Measurements from ENCODE around the gene SRPRB.

The SRPRB gene

GRCh38 chr3:133827684-133828083, 22.1 kb downstream of the SRPRB start:
- no peak for DNase-seq
- TF ChIP-seq POLR2A (IDR thresholded peaks at IDR 0.05; ENCODE audit: low read length), result no peak
- no peak for TF ChIP-seq GATA1 (IDR thresholded peaks at IDR 0.05; ENCODE audit: low read depth, low read length)

DNA sequence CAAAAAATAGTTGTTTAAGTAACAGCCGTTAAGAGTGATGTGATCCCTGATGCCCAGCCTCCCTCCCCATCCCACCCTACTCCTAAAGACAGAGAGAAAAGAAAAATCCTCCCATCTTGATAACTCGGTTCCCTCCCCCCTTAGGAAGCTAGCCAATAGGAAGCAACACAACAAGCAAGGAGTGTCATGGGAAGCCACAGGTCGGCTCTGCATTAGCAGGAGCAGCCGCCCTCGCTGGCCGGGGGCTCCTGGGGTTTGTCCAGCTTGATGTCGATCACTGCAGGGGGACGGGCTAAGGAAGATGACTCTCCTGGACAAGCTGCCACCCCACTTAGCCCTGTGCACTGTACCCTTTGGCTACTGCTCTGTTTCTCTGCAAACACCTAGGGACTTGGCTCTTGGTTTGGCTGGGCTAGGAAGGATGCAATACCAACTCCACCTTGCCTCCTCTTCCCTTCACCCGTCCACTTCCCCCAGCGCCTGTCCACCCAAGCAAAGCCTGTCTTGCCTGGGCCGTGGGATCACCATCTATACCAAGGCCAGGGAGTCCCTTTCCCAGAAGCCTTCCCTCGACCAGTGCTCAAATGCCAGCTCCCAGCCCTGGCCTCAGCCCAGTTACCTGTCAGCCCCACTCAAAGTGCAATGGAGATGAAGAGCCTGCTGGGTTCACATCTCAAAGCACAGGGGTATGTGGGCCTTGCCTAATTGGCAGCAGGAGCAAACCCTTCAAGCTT, 23.1 kb downstream of the SRPRB start:
- no peak for DNase-seq
- TF ChIP-seq GATA1 (IDR thresholded peaks at IDR 0.05; ENCODE audit: low read depth, low read length) (no peak), POLR2A (IDR thresholded peaks at IDR 0.05; ENCODE audit: low read length) (no peak)

DNA sequence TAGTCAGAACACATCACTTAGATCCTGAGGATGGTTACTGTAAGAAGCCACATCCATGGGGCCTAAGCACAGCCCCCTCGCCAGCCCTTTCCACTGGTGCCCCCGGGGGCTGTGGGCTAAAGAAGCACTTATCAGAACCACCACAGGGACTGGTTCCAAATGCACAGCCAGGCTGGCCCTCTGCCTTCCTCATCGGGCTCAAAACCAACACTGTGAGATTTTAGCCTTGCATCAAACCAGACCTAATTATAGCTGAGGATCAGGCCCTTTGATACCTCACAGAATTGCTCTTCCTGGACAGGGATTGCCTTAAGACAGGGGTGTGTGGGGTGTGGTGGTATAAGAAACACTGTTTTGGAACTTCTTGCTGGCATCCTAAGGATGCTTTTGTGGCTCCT, 23.7 kb downstream of the SRPRB start:
- TF ChIP-seq POLR2A (IDR thresholded peaks at IDR 0.05; ENCODE audit: low read length) (no peak), GATA1 (IDR thresholded peaks at IDR 0.05; ENCODE audit: low read depth, low read length) (no peak)
- no peak for DNase-seq

- no peak for TF ChIP-seq POLR2A (IDR thresholded peaks at IDR 0.05; ENCODE audit: low read length)
- TF ChIP-seq GATA1 (IDR thresholded peaks at IDR 0.05; ENCODE audit: low read depth, low read length), result no peak
Observed at GRCh38 chr3:133830071-133830470, 24.5 kb downstream of the SRPRB start.

GRCh38 chr3:133831966-133832801, 26.6 kb downstream of the SRPRB start:
- no peak for TF ChIP-seq GATA1 (IDR thresholded peaks at IDR 0.05; ENCODE audit: low read depth, low read length)
- TF ChIP-seq POLR2A (IDR thresholded peaks at IDR 0.05; ENCODE audit: low read length), result no peak
- no peak for DNase-seq

More at GRCh38 chr3:133830071-133830470, 24.5 kb downstream of the SRPRB start:
- no peak for DNase-seq

GRCh38 chr3:133832802-133833144, 27.2 kb downstream of the SRPRB start:
- TF ChIP-seq GATA1 (IDR thresholded peaks at IDR 0.05; ENCODE audit: low read depth, low read length) (no peak), POLR2A (IDR thresholded peaks at IDR 0.05; ENCODE audit: low read length) (no peak)
- no peak for DNase-seq

DNA sequence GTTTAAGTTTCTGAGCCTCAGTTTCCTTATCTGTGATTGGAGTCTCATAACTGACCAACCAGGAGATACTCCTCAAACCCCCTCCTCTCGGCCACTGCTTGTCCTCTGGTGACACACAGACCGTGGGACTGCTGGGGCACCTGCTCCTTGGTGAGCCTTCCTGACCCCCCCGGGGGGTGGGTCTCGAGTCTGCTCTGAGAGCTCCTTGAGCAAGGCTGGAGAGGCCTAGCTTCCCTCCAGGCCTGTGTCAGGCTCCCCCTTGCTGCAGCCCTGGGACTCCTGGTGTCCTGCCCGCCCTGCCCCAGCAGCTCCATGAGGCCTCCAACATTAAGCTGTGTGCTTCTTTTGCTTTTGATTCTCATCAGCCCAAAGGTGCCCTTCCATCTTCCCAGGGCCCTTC, 27.7 kb downstream of the SRPRB start:
- TF ChIP-seq GATA1 (IDR thresholded peaks at IDR 0.05; ENCODE audit: low read depth, low read length) (no peak), POLR2A (IDR thresholded peaks at IDR 0.05; ENCODE audit: low read length) (no peak)

DNA sequence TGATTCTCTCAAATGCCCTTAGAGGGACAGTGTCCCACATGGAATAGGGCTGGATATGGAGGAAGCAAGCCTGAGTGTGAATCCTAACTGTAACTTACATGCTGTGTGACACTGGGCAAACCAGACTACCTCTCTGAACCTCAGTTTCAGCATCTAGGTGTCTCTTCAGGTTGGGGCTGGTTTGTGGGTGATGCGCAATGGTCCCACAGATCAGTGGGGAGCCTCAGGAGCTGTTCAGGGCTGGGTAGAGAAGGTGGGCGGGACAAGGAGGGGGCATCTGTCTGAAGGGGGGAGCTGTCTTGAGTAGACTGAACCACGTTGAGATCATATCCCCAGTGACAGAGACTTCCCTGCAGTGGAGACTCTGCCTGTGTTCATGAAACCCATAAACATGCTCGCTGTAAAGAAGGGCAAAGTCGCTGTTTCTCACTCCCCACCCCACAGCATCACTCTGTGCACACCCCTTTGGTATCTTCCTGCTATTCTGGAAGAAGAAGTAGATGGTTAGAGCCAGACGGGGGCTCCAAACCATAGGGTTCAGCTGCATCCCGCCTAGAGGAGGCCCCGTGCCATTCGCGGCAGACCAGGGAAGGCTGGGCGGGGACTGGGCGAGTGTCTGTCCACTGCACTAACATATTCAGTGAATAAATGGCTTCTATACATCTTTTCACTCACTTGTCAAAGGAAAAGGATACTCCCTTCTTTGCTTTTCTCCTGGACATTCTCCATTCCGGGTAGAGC, 28.4 kb downstream of the SRPRB start:
- no peak for TF ChIP-seq POLR2A (IDR thresholded peaks at IDR 0.05; ENCODE audit: low read length)
- peak; percentile 42 for DNase-seq

More for the DNA sequence above, 27.7 kb downstream of the SRPRB start:
- no peak for DNase-seq

DNA sequence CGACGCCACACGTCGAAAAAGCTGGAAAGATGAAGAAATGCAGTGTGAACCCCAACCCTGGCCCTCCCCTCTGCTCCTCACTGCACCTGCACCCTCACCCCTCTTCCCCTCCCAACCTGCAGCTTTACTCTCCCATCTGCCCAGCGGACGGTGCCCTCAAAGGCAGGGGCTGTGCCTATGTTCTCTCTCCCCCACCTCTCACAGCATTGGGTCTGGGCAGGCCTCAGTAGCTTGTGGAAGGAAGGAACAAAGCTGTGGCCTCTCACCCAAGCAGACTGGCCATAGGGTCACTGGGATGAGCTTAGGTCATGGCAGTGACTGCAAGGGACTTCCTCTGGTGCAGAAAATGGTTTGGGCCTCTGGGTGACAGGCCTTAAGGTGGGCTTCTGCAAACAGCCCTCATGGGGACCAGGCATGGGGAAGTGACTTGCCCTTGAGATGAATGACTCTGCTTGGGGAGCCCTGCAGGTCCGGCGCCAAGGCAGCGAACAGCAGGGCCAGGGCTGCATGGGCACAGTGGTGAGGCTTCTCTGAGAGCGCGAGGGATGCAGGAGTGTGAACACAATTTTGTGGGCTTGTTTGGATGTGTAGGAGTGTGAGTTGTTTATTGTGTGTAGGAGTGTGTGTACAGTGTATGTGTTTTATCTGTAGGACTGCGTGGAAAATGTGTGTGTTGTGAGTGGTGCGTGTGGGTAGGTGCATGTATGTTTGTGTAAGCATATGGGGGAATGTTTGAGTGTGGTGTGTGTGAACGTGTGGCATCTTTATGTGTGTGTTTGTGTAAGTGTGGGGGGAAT, 29.2 kb downstream of the SRPRB start:
- no peak for TF ChIP-seq POLR2A (IDR thresholded peaks at IDR 0.05; ENCODE audit: low read length)
- no peak for DNase-seq

- TF ChIP-seq GATA1 (IDR thresholded peaks at IDR 0.05; ENCODE audit: low read depth, low read length) (no peak), POLR2A (IDR thresholded peaks at IDR 0.05; ENCODE audit: low read length) (no peak)
- DNase-seq, result no peak
Observed at GRCh38 chr3:133835418-133835743, 29.8 kb downstream of the SRPRB start.

DNA sequence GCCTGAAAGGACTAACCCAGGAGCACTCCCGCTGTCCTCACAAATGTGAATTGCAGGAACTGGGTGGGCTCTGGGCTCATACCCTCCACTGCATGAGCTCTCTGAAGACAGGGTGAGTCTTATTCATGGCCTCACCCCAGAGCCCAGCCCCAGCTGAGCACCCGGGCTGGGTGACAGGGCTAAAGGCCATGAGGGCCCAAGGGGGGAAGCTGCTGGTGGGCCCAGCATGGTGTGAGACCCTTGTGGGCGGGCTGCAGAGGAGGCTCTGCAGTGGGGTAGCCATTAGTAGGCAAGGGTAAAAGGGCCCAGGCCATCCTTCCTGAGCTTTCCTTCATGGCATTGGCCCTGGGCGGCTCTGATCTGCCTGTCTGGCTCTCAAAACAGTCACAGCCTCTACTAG, 30.3 kb downstream of the SRPRB start:
- TF ChIP-seq GATA1 (IDR thresholded peaks at IDR 0.05; ENCODE audit: low read depth, low read length) (no peak), POLR2A (IDR thresholded peaks at IDR 0.05; ENCODE audit: low read length) (no peak)
- DNase-seq, result no peak

DNA sequence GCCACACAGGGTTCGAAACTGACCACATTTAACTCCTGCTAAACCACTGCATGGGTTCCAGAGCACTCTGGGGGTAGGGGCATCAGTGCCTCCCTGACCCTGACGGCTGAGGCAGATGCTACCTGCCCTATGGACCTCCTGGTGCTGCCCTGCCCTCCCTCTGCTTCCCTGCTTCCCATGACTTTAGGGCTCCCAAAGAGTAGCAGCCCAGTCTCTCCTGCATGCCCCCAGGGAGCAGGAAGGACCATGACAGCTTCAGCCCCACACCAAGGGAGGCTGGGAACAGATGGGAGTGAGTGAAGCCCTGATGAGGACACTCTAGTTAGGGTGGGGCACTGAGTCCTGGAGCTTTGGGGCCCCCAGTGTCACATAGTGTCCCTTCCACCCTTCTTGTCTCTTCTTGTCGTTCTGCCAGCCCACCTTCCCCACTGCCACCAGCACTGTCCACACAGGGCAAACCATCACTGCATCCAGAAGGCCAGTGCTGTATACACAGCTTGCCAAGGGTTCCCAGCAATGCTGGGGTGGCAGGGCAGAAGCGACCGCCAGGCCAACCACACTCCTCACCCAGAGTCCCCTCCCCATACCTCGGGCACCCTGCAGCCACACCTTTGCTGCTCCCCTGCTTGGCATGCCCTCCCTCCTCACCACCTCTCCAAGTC, 31.0 kb downstream of the SRPRB start:
- TF ChIP-seq POLR2A (IDR thresholded peaks at IDR 0.05; ENCODE audit: low read length) (no peak), GATA1 (IDR thresholded peaks at IDR 0.05; ENCODE audit: low read depth, low read length) (no peak)
- DNase-seq, result no peak
